H9 (cell line): ENCODE data around the gene ARHGAP22. TPM values are rescaled to one million over a fixed set of nuclear protein-coding genes. Genes with fewer than 3 reads are reported as not detected.

Experiments
- DNase-seq: peaks from one replicate; pipeline ENCODE4 v3.0.0-alpha.2; 2017
- H2AFZ ChIP-seq: one replicate; pipeline ENCODE4 v1.6.1; 2013; ENCODE audit warnings: mild to moderate bottlenecking, low read length, control low read depth, moderate library complexity
- H2AK5ac ChIP-seq: 2 replicates; pipeline ENCODE4 v1.6.1; 2013; ENCODE audit warnings: low read length, control low read depth, mixed read lengths; ENCODE audit not compliant: insufficient read length
- H2BK120ac ChIP-seq: one replicate; pipeline ENCODE4 v1.6.1; 2013; ENCODE audit warnings: low read depth, mild to moderate bottlenecking, low read length, control low read depth, inconsistent platforms; ENCODE audit not compliant: poor library complexity, severe bottlenecking
- H2BK12ac ChIP-seq: 2 replicates; pipeline ENCODE4 v1.6.1; 2013; ENCODE audit warnings: low read length, control low read depth, mixed read lengths, low read depth; ENCODE audit not compliant: insufficient read length
- H2BK15ac ChIP-seq: 2 replicates; pipeline ENCODE4 v1.6.1; 2013; ENCODE audit warnings: low read depth, low read length, control low read depth
- H2BK20ac ChIP-seq: one replicate; pipeline ENCODE4 v1.6.1; 2013; ENCODE audit warnings: low read depth, mild to moderate bottlenecking, low read length, control low read depth, inconsistent platforms; ENCODE audit not compliant: poor library complexity, severe bottlenecking
- H2BK5ac ChIP-seq: 2 replicates; pipeline ENCODE4 v1.6.1; 2013; ENCODE audit warnings: low read length, control low read depth, mixed read lengths; ENCODE audit not compliant: insufficient read length
- H3K14ac ChIP-seq: 2 replicates; pipeline ENCODE4 v1.6.1; 2013; ENCODE audit warnings: low read length, control low read depth; ENCODE audit not compliant: insufficient read depth
- H3K18ac ChIP-seq: 2 replicates; pipeline ENCODE4 v1.6.1; 2013; ENCODE audit warnings: low read depth, mild to moderate bottlenecking, mixed read lengths, low read length, control low read depth; ENCODE audit not compliant: insufficient read length
- H3K23ac ChIP-seq: 2 replicates; pipeline ENCODE4 v1.6.1; 2013; ENCODE audit warnings: low read length, control low read depth, mixed read lengths, low read depth; ENCODE audit not compliant: insufficient read length
- H3K23me2 ChIP-seq: 2 replicates; pipeline ENCODE4 v1.6.1; 2013; ENCODE audit warnings: low read depth, mild to moderate bottlenecking, mixed read lengths, low read length, control low read depth; ENCODE audit not compliant: insufficient read length, poor library complexity, severe bottlenecking
- H3K27ac ChIP-seq: 2 replicates; pipeline ENCODE4 v1.5.1; 2013; ENCODE audit warnings: low read length, control low read depth, mixed read lengths, low read depth; ENCODE audit not compliant: insufficient read length
- H3K27me3 ChIP-seq: 2 replicates; pipeline ENCODE4 v1.6.1; 2013; ENCODE audit warnings: low read length, control low read depth, inconsistent platforms; ENCODE audit not compliant: insufficient read depth
- H3K4ac ChIP-seq: 2 replicates; pipeline ENCODE4 v1.6.1; 2013; ENCODE audit warnings: low read depth, mild to moderate bottlenecking, control low read depth, inconsistent platforms, low read length, moderate library complexity
- H3K4me1 ChIP-seq: 2 replicates; pipeline ENCODE4 v1.6.1; 2013; ENCODE audit warnings: low read length, control low read depth, inconsistent platforms; ENCODE audit not compliant: insufficient read depth
- H3K4me2 ChIP-seq: 2 replicates; pipeline ENCODE4 v1.6.1; 2013; ENCODE audit warnings: low read length, control low read depth, mixed read lengths; ENCODE audit not compliant: insufficient read length, insufficient read depth
- H3K56ac ChIP-seq: 2 replicates; pipeline ENCODE4 v1.6.1; 2013; ENCODE audit warnings: low read depth, mild to moderate bottlenecking, mixed read lengths, low read length, control low read depth; ENCODE audit not compliant: insufficient read length
- H3K79me1 ChIP-seq: 2 replicates; pipeline ENCODE4 v1.6.1; 2013; ENCODE audit warnings: low read depth, mild to moderate bottlenecking, moderate library complexity, low read length, control low read depth, inconsistent platforms; ENCODE audit not compliant: insufficient read depth, poor library complexity, severe bottlenecking
- H3K79me2 ChIP-seq: 2 replicates; pipeline ENCODE4 v1.6.1; 2013; ENCODE audit warnings: low read length, control low read depth, inconsistent platforms; ENCODE audit not compliant: insufficient read depth
- H3K9ac ChIP-seq: 2 replicates; pipeline ENCODE4 v1.6.1; 2013; ENCODE audit warnings: low read length, control low read depth, mixed read lengths; ENCODE audit not compliant: insufficient read length; ENCODE audit errors: extremely low read depth
- H3K9me3 ChIP-seq: one replicate; pipeline ENCODE4 v1.6.1; 2013; ENCODE audit warnings: low read depth, low read length, inconsistent platforms; ENCODE audit not compliant: control insufficient read depth
- H3T11ph ChIP-seq: one replicate; pipeline ENCODE4 v1.6.1; 2013; ENCODE audit warnings: mild to moderate bottlenecking, low read length, control low read depth, inconsistent platforms
- H4K20me1 ChIP-seq: one replicate; pipeline ENCODE4 v1.6.1; 2013; ENCODE audit not compliant: control insufficient read depth, insufficient read length, insufficient read depth
- H4K5ac ChIP-seq: 2 replicates; pipeline ENCODE4 v1.6.1; 2013; ENCODE audit warnings: low read depth, mild to moderate bottlenecking, mixed read lengths, low read length, control low read depth; ENCODE audit not compliant: insufficient read length
- H4K8ac ChIP-seq: replicated peaks from 2 replicates; pipeline ENCODE4 v1.6.1; 2013; ENCODE audit warnings: low read length, control low read depth, mixed read lengths, low read depth; ENCODE audit not compliant: insufficient read length
- H4K91ac ChIP-seq: 2 replicates; pipeline ENCODE4 v1.6.1; 2013; ENCODE audit warnings: low read depth, mild to moderate bottlenecking, moderate library complexity, mixed read lengths, low read length, control low read depth; ENCODE audit not compliant: insufficient read length
- H3K27ac Mint-ChIP-seq, 3 experiments: 2 replicates in 2 of 3; 3 replicates in 1 of 3; pipeline ENCODE4 v1.8.0; 2020 to 2021; ENCODE audit warnings: mixed read lengths in 3 of 3, mild to moderate bottlenecking in 1 of 3, moderate library complexity in 1 of 3
- H3K27me3 Mint-ChIP-seq: 2 replicates; pipeline ENCODE4 v1.8.0; 2021; ENCODE audit warnings: low read depth, mild to moderate bottlenecking, moderate library complexity, mixed read lengths
- H3K36me3 Mint-ChIP-seq, 3 experiments: 2 replicates in 2 of 3; 3 replicates in 1 of 3; pipeline ENCODE4 v1.8.0; 2020 to 2021; ENCODE audit warnings: low read depth in 3 of 3, mixed read lengths in 3 of 3; ENCODE audit not compliant: insufficient read depth in 1 of 3
- H3K4me1 Mint-ChIP-seq, 2 experiments: 2 replicates each; pipeline ENCODE4 v1.8.0; 2020; ENCODE audit warnings: mixed read lengths in 2 of 2
- H3K4me3 Mint-ChIP-seq, 2 experiments: 2 replicates in 1 of 2; 3 replicates in 1 of 2; pipeline ENCODE4 v1.8.0; 2020 to 2021; ENCODE audit warnings: mild to moderate bottlenecking in 2 of 2, mixed read lengths in 2 of 2, moderate library complexity in 1 of 2
- H3K9me3 Mint-ChIP-seq, 2 experiments: 2 replicates in 1 of 2; 3 replicates in 1 of 2; pipeline ENCODE4 v1.8.0; 2020; ENCODE audit warnings: mild to moderate bottlenecking in 2 of 2, mixed read lengths in 2 of 2, moderate library complexity in 1 of 2
- CTCF ChIP-seq: fragments of 200-600 bp; sonication (generic); conservative IDR thresholded peaks from 3 replicates; pipeline ENCODE4 v1.8.0; 2021; ENCODE audit warnings: antibody characterized with exemption, mild to moderate bottlenecking
- WGBS: extraction: QIAGEN DNeasy Blood & Tissue Kit; methylation state at CpG from one replicate; pipeline ENCODE4 v1.1.7; 2013; ENCODE audit warnings: missing lambda C conversion rate, low lambda C conversion rate, mixed read lengths; ENCODE audit not compliant: insufficient read length; ENCODE audit errors: extremely low coverage; 5-methylcytosine and 5-hydroxymethylcytosine counted together
- total RNA-seq: library from RNA; stranded (reverse); gene quantifications from 2 replicates; pipeline ENCODE4 v1.2.1, GENCODE V29; 2021

The ARHGAP22 gene
- total RNA-seq, 1 experiment from 2014 or later: 7.4 TPM

DNA sequence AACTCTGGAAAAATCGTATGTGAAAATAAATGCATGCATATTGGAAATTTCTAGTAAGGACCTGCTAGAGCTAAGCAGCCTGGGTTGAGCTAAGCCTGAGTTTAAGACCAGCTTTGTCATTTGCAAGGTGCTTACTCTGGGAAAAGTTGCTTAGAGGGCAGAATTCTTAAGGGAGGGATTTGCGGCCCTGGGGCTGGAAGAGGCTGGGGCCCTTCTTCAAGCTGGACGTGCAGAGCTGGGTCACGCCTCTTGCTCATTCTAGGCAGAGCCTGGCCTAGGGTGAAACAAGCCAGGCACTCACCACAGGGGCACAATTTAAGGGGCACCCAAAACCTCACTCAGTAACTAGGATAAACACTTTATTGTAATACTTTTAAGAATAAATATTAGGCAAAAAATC lies 137.2 kb downstream of the ARHGAP22 start:
- no peak overlapping the region for H2BK5ac ChIP-seq
- no peak overlapping the region for H3K18ac ChIP-seq
- H3K27ac Mint-ChIP-seq: no peak overlapping the region
- H3K4me3 Mint-ChIP-seq: no peak overlapping the region
- H3K36me3 Mint-ChIP-seq: peaks cover 2 to 8% (median 2%) of the 10 kb centered on the region in 3 experiments; a peak in 3 of 7 replicates
- no peaks in the 10 kb centered on the region for H3K79me1 ChIP-seq
- H3K9ac ChIP-seq: no peak overlapping the region
- H3K23me2 ChIP-seq: no peaks in the 10 kb centered on the region
- H3K27me3 Mint-ChIP-seq: no peaks in the 10 kb centered on the region
- H3K79me2 ChIP-seq: no peaks in the 10 kb centered on the region
- H2BK12ac ChIP-seq: no peak overlapping the region
- H3K27ac ChIP-seq: no peak overlapping the region
- H2BK120ac ChIP-seq: no peak overlapping the region
- H3K9me3 Mint-ChIP-seq: no peaks in the 10 kb centered on the region; a peak in 1 of 5 replicates
- H3K4me1 ChIP-seq: peaks cover 11% of the 10 kb centered on the region
- no peak overlapping the region for H4K5ac ChIP-seq
- H3K14ac ChIP-seq: no peak overlapping the region
- no peaks in the 10 kb centered on the region for H3K9me3 ChIP-seq
- DNase-seq: no peak
- no peak overlapping the region for H2BK15ac ChIP-seq
- H2AK5ac ChIP-seq: no peak overlapping the region
- H4K8ac ChIP-seq: no peak overlapping the region
- H2AFZ ChIP-seq: no peak overlapping the region
- H4K91ac ChIP-seq: no peak overlapping the region
- no peak for TF ChIP-seq CTCF
- no peaks in the 10 kb centered on the region for H4K20me1 ChIP-seq
- H3K56ac ChIP-seq: no peak overlapping the region
- H3K4me2 ChIP-seq: no peak overlapping the region
- no peak overlapping the region for H2BK20ac ChIP-seq
- H3K4ac ChIP-seq: no peak overlapping the region
- no peak overlapping the region for H3T11ph ChIP-seq
- H3K4me1 Mint-ChIP-seq: peaks cover 28 to 33% of the 10 kb centered on the region in 2 experiments
- WGBS: no CpG with 5 or more reads among the region's 4 CpGs
- no peaks in the 10 kb centered on the region; the same call in 1 of the 2 replicates for H3K27me3 ChIP-seq
- H3K23ac ChIP-seq: no peak overlapping the region
